ENCODE results near the gene RPS6KB2.
"Not testable (repeated sequence)": the region's sequence is repeated elsewhere in the genome, so short reads cannot be mapped to it uniquely, and the experiment has no call there.

RPS6KB2 gene

GRCh38 chr11:67427364-67427859 lies 882 bp upstream of the RPS6KB2 start:
- DNase-seq = not testable (repeated sequence)

- no peak for DNase-seq
Measured at GRCh38 chr11:67429038-67429668, 859 bp downstream of the RPS6KB2 start.

GRCh38 chr11:67429722-67430121 lies 1.4 kb downstream of the RPS6KB2 start:
- no peak for DNase-seq

GRCh38 chr11:67431346-67432249 lies 3.3 kb downstream of the RPS6KB2 start:
- no peak for DNase-seq

- no peak for DNase-seq
Measured at GRCh38 chr11:67432655-67433349, 4.5 kb downstream of the RPS6KB2 start.

GRCh38 chr11:67433536-67434394 lies 5.5 kb downstream of the RPS6KB2 start:
- DNase-seq = no peak

- no peak for DNase-seq
Measured at GRCh38 chr11:67434395-67434881, 6.1 kb downstream of the RPS6KB2 start.

- DNase-seq = no peak
Measured at GRCh38 chr11:67435031-67435726, 6.9 kb downstream of the RPS6KB2 start.

GRCh38 chr11:67435727-67436458 lies 7.6 kb downstream of the RPS6KB2 start:
- DNase-seq = no peak

GRCh38 chr11:67436459-67437081 lies 8.3 kb downstream of the RPS6KB2 start:
- no peak for DNase-seq

GRCh38 chr11:67437082-67437808 lies 9.0 kb downstream of the RPS6KB2 start, which contains the start of gene PTPRCAP:
TSS of gene PTPRCAP (minus strand) at chr11:67437682. CDS start at chr11:67437619, 63 bp downstream.
- no peak for DNase-seq

GRCh38 chr11:67437809-67438157 lies 9.5 kb downstream of the RPS6KB2 start:
- DNase-seq = no peak

GRCh38 chr11:67438158-67438902 lies 10.0 kb downstream of the RPS6KB2 start:
- no peak for DNase-seq

- peak in 5 of 51 donors; percentile 21 to 52 (median 45) for DNase-seq
Measured at GRCh38 chr11:67439321-67440228, 11.3 kb downstream of the RPS6KB2 start.

GRCh38 chr11:67440229-67441097 lies 12.2 kb downstream of the RPS6KB2 start:
- DNase-seq = no peak
